Nasal cavity respiratory epithelium epithelial cell of viscerocranial mucosa (primary cell): ENCODE results near the gene CYP26C1. TPM values are rescaled to one million over a fixed set of nuclear protein-coding genes. Genes with fewer than 3 reads are reported as not detected.

Experiments used
- total RNA-seq: library from RNA; depleted of rRNA; stranded (reverse); fragments of >200 nt; gene quantifications from 2 replicates; pipeline ENCODE4 v1.2.3, GENCODE V29; 2014

CYP26C1 gene
- under 0.01 TPM in 1 of 2 replicates, not detected in the other for total RNA-seq

GRCh38 chr10:93059975-93060886, at the start of gene CYP26C1:
Gene CYP26C1 (plus strand): TSS chr10:93060798. CDS start chr10:93061264, 466 bp downstream.

GRCh38 chr10:93073539-93074146, 13.0 kb downstream of the CYP26C1 start, which contains the start of gene CYP26A1:
Gene CYP26A1 (plus strand): TSS chr10:93073893. CDS start chr10:93073935, 42 bp downstream.

Other genes starting within 250 kb of the CYP26C1 start
- 5.8 and 14.2 TPM in 2 replicates for gene EXOC6, start 212.3 kb upstream of the CYP26C1 start, total RNA-seq
- gene CYP26A1, start 13.1 kb downstream of the CYP26C1 start, total RNA-seq: not detected in 2 replicates